Posterior vena cava (tissue), 2 donors: ENCODE results near the gene FBXW4. TPM values are rescaled to one million over a fixed set of nuclear protein-coding genes. Genes with fewer than 3 reads are reported as not detected.

Experiments
- DNase-seq: peaks from one replicate; pipeline ENCODE4 v3.0.0-alpha.2; 2020; ENCODE audit warnings: low spot score
- intact Hi-C, 2 donors: fragments of 100-400 bp; cut with DNase I; formaldehyde crosslinking; loops; one replicate each; pipeline versions ENCODE4 v1.14.1 to v1.14.2; 2022 to 2023
- total RNA-seq, 2 donors: library from RNA; stranded (reverse); fragmentation: NEBNext Ultra II Directional; extraction: Animal tissue kit (Norgen Biotek cat#: 25700); gene quantifications; one replicate each; pipeline ENCODE4 v1.2.1, GENCODE V29; 2021
- donor health status: DM: yes; HTN: yes; CAD: no.
- donor health status: DM: yes; HTN: yes; CAD: no.

FBXW4 gene
- total RNA-seq, 2 donors from 2014 or later: 69.3 to 75.1 TPM

DNA sequence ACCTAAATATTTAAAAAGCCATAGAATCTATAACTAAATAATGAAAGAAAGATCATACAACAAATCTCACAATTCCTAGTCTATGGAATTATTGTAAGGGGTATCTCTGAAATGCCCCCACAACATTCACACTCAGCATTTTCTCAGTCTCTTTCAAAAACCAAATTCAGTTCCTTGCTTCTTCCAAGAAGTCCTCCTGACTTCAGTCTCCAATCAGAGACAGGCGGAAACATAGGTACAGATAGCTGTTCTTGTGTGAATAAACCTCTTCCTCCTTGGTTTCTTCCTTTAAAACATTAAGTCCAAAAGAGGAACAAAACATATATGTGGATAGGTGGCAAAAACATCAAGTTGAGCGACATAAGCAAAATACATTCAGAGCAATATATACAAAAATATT lies 13.9 kb upstream of the FBXW4 start:
- intact Hi-C loops: no loop called here
- no peak for DNase-seq

DNA sequence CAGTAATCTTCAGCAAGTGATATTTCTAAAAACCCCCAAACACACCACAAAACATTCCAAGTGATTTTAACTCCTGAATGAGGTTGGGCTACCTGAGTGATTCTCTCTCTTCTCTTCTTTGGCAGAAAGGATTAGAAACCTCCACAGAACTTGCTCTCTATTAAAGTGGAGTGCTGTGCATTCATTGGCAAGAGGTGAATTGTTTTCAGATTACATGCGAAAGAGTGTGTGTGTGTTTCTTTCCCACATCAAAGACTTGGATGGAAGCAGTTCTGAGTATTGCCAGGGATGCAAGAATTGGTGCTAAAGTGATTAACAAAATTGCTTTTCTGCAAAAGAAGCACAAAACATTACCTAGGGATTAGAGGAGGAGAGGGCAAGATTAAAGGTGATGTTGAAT lies 13.1 kb upstream of the FBXW4 start:
- no peak for DNase-seq
- intact Hi-C loops: no loop called here

DNA sequence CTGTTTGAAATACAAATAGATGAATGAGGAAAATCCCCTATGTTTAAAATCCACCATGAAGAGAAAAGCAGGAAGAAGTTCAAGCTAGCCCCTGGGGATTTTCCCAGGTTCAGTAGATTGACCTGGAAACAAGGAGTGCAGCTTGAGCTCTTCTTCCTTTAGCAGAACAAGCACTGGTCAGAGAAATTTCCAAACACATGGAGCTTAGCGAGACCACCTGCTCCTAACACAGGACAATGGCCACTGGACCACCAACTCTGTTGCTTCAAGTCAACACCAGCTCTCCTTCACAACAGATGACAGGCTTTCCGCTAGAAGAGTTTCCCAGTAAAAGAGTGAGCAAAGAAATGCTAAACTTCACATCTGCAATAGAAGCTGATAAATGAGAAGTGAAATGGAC lies 9.4 kb upstream of the FBXW4 start:
- DNase-seq: no peak
- intact Hi-C loops: no loop called here

DNA sequence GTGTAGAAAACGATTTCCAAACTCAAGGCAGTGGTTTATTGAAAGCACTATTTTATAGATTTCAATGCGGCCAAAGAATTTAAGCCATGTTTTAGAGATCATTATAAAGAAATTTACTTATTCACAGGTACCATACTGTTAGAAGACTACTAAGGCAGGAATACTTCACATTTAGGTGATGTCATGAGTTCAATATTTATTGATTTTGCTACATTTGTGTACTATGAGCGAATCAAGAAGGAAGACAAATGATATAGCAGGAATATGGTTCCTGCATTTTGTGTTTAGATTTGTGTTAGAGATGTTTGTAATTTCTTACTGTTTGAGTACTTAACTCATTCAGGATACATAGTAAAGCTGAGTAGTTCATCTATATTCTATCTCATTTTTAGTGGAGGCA lies 1.7 kb upstream of the FBXW4 start:
- DNase-seq: no peak
- intact Hi-C loops: no loop called here

DNA sequence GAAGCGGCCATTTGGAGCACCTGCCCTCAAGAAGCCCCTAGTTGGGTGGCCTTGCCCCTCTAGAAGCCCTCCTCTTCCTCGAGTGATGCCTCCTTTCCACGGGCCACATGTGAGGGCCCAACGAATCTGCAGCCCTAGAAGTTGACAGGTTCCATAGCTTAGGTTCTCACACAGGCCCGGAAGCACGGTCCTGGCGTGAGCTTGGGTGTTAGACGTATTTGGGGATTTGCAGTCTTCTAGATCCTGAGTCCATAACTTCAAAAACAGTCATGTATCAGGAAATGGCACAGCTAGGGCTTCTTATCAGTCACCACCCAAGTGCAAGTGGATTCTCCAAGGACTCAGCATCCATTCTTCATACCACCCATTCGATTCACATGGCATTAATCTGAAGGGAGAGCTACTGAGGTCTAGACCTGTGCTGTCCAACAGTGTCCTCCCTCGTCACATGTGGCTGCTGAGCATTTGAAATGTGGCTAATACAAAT lies 477 bp upstream of the FBXW4 start:
- DNase-seq: no peak
- intact Hi-C loops: no loop called here

DNA sequence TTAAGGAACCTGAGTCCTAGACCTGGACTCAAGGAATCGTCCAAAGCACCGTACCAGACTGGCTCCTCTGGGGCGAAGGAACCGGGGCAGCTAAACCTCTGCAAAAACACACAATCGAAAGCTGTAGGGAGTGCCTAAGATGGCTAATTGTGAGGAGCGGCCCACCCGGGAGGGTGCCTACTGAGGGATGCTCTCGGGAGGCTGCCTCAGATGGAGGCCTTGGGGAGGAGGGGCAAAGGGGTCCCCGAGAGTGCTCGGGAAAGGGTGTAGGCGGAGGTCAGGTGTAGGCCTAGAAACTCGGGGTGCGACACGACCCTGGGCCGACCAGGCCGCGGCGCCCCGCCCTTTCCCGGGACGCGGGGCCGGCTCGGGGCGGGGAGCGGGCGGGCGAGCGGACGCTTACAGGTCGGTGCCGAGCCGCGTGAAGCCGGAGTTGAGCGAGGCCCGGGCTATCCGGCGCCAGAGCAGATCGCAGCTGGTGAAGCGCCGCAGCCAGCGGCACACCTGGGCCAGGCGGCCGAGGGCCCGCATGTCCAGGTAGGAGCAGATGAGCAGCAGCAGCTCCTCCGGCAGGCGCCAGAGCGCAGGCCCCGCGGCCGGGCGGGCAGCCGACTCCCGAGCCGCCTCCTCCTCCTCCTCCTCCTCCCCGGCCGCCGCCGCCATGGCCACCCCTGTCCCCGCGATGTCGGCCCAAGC lies 844 bp downstream of the FBXW4 start:
- peak; percentile 85 for DNase-seq
- intact Hi-C loops: no loop called here

DNA sequence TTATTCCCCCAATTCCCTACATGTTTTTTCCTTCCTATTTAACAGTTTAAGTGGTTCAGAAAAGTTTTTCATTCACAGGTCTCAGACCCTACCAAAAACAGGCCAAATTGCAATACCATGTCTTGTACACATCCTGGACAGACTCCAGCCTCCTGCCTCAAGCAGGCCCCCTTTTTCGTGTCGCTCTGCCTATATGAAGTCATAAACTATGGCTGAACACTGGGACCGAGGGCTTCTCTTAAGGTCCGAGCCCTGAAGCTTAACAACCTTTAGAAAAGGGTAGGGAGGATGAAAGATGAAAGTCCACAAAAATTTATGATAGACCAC lies 1.4 kb downstream of the FBXW4 start:
- intact Hi-C loops: no loop called here
- no peak for DNase-seq

DNA sequence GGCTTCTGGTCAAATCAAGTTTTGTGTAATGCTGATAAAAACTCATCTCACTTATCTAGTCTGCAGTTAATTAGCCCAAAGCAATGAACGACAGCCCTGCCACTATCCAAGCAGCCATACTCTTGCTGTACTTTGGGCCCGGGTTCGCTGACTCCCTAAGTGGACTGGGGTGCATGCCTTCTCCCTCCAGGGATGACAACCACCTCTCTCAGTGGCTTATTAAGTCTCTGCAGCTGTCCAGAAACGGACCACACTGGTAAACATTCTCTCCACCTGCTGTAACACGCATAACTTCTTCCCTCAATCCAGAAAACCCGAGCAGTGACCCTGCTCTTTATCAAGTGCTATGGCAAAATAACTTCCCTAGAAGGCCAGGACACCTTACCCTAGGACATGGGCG lies 3.9 kb downstream of the FBXW4 start:
- DNase-seq: no peak
- intact Hi-C loops: no loop called here

DNA sequence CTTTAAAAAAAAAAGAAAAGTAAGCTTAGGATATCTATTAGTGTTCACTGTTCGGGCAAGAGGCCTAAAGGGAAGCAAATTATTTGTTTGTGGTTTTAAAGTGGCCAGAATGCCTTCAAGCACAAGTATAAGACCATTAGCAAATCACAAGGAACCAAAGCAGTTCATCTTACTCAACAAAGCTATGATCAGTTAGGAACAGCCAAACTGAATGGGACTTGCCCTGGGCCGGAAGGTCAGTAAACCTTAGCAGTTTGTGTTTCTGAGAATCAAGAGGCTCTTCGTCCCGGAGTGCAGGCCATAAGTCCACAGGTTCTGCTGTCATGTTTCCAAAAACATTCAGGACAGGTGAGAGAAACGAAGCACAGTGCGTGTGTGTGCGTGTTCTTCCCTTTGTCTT lies 4.5 kb downstream of the FBXW4 start:
- intact Hi-C loops: no loop called here
- no peak for DNase-seq

DNA sequence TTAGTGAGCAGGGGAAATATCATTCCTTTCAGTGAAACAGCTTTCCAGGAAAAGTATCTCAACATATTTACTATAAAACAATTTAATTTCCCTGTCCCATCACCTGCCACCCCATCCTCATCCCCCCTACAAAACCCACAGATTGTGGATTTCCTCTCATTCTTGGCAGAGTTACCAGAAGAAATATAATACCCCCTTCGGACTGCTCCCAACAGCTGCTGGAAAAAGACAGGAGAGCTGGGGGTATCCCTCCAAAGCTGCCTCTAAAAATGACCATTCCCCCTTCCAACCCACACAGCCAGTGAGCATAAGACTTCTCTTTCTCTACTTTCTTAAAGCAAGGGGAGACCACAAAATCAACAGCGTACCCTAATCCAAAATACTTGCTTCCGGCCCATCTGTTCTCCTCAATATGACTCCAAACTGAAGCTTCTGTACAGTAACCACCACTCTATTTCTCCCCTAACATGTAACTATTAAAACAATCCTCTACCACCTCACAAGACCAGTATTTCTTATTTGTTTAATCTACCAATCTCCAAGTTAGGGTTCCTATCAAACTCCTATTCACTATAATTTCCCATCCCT lies 7.8 kb downstream of the FBXW4 start:
- no peak for DNase-seq
- intact Hi-C loops: no loop called here

DNA sequence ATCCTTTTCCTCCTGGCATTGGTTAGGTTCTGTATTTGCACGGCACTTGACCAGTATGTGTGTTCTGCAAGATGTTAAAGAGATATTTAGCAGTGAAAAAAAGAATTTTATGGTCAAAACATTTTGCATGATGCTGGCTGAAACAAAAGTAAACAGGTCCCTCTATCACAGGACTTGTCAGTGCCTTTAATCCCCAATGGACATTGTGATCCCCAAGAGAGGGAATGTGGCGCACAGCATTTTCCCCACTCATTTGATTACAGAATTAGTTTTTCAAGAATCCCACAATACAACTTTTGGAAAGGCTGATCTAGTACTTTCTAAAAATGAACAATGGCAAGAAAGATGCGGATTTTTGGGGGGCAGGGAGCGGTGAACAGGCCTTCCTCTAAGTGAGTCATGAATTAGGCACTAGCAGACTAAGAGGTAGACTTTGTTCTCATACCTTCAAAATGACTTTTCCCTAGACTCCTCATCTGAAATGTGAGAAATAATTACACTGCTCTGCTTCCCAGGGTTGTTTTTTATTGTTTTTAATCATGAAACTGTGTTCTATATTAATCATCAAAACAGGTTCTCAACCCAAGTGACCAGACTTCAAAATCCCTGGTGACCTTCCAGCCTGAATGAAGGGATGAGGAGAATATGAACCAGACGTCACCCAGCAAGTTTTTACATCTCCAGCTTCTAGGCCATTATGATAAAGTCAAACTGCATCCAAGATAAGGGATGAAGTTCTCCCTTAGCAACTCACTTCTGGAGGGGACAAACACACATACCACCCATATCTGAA lies 8.6 kb downstream of the FBXW4 start:
- intact Hi-C loops: no loop called here
- no peak for DNase-seq

DNA sequence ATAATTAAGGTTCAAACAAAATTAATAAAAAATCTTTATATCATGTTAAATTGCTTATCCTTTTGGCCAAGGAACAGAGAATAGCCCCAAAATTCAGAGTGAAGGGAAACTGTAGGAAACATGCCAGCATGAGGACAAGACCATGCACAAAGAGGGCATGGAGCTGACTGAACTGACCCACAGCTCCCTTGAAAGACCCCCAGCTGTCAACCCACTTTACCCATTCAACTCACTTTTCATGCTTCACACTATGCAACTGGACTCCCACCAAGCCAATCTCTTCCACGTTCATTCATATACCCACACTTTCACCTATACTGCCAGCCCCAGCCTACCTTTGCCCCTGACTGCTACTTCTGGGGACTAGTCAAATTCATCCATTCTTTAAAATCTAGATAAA lies 10.2 kb downstream of the FBXW4 start:
- no peak for DNase-seq
- intact Hi-C loops: no loop called here

DNA sequence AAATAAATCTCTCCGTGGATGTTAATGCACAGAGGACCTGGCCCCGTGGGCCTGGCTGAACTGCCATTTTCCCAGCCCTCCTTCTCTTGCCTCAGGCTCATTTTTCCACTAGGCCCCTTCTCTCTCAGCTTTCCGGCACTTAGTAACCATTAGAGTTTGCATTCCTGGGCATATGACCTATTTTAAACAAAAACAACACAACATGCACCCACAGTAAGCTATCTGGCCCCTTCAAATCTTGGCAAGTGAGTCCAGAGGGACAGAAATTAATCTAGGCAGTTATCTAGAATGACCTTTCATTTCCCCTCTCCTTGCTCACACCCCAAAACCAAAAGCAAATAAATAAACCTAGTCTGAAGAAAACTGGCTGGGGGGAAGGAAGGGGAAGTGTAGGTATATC lies 11.7 kb downstream of the FBXW4 start:
- no peak for DNase-seq
- intact Hi-C loops: no loop called here

DNA sequence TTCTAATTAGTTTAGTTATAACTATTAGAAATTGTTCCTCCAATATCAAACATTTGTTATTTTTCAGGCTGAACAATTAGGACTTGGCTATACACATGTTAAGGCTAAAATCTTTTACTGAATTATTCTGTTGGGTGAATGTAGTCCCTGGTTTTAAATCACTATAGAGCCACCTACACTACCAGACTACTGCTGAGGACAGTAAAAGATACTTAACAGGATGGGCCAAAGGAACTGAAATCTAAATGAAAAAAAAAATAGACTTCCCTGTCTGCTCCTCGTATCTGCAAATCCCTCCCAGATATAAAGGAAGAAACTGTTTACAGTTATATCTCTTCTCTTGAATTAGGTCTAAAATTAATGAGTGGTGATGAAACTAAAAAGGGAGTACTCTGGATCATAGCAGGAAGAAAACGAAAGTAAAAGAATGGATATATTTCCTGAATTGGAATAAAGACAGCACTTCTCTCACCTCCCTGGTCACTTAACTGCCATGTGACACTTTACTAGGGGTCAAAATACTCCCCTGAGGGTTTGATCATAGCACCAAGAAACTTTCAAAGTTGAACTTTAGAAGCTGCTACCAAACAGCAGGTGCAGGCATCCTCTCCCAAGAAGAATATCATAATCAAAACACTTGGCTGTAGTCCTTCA lies 12.7 kb downstream of the FBXW4 start:
- intact Hi-C loops: no loop called here

DNA sequence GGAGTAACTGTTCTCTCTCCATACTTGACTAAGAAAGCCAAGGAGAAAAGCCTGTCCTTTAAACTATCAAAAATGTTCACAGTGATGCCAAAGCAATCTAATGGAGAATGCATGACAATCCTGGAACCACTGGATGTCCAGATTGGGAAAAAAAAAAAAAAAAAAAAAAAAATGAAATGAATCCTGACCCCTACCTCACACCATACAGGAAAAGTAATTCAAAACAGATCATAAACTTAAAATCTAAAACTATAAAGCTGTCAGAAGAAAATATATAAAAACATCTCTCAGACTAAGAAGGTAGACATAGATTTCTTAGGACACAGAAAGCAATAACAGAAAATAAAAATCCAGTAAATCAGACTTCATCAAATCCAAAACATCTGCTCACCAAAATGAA lies 18.4 kb downstream of the FBXW4 start:
- no peak for DNase-seq
- intact Hi-C loops: no loop called here

More for the DNA sequence above, 12.7 kb downstream of the FBXW4 start:
- no peak for DNase-seq

DNA sequence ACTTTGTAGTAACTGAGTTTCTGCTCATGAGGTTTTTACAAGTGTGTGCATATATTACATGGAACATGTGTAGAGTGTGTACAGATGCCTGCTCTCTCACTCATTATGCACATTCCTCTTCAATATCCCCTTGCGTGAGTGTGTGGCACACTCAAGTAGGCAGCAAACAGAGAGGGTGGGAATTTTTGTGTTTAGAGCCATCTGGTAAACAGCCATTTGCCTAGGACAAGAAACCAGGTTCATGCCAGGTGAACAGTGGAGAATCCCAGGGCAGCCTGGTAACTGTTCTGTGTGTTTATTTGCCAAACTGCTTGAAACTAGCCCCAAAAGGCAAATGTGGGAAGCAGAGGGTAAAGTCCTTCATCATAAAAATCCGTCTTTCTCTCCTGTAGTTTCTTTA lies 19.9 kb downstream of the FBXW4 start:
- intact Hi-C loops: no loop called here
- no peak for DNase-seq

DNA sequence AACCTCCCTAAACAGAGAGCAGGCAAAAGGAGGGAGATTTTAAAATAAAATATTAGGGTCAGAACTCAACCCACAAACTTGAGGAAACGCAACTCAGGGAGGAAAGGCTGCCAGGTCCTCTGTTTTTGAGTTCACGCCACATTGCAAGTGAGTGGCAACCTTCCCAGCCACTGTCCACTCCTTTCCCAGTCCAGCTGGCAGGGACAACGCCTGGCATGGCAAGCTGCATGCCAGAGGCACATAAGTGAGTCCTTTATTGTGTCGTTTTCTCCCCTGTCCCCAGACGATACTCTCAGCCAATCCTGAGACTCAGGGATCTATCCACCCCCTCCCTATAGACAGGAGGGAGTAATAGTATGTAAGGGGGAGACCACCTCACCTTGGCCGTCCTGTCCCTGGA lies 22.4 kb downstream of the FBXW4 start:
- no peak for DNase-seq
- intact Hi-C loops: no loop called here

DNA sequence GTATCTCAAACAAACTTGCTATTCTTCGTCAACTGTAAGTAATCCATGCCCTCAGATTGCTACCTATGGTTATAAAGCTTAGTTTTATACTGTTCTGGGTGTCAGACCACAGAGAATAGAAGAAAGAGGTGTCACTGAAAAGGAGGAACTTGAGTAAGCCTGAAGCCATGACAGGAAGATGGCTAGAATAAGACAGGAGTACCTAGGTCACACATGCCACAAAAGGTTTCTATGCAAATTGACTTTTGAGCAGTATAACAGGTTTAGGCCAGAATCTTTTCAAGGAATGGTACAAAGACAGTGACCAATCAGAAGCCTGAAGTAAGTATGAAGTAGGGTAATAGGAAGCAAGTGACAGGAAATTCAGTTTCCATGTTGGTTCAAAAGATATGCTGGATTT lies 23.5 kb downstream of the FBXW4 start:
- no peak for DNase-seq
- intact Hi-C loops: no loop called here

DNA sequence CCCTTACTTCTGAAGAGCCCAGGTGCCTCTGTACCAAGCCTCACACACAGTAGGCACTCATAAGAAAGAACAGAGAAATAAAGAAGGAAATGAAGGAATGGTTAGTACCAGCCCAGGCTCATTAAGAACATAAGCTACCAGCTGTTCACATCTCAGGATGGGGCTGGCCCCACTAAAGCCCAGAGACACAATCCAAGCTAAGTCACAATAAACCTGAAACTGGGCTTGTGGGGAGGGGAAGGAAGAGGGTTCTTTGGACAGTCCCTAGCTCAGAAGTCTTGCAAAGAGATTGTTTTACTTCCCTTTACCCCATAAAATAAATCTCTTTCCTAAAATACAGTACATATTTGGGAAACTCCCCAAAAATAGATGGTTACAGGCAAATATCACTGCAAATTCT lies 24.3 kb downstream of the FBXW4 start:
- DNase-seq: no peak
- intact Hi-C loops: no loop called here

DNA sequence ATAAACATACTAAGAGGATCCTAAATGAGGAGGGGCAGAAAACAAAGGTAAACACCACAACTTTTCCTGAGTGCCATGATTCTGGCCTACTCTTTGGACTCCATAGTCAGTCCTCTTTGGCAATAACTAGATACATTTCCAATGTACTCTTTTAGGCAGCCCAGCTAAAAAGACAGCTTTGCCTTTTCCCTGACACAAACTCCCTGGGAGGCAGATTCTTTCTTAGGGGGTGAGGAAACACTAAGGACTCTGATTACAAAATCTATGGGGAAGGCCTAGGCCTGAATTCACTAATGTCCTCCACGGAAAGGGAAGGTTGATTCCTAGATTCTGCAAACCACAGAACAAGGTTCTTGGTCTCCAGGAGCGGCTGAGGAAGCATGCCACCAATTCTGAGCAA lies 25.8 kb downstream of the FBXW4 start:
- intact Hi-C loops: loop anchor here in 1 of 2 donors (1.0 kb wide), 1 partner anchor 37 kb away; no protein-coding TSS in a partner anchor
- no peak for DNase-seq
